ENCODE data around the gene CCDC24.

CCDC24 gene

GRCh38 chr1:43953361-43953760, 38.0 kb upstream of the CCDC24 start:
- Histone ChIP-seq H3K27ac (ENCODE audit: low read depth, low read length) (no peak overlapping the region), H2BK15ac (replicated peaks; ENCODE audit: low read depth) (no peak overlapping the region), H3K9ac (ENCODE audit: low read length) (no peak overlapping the region), H4K5ac (ENCODE audit: low read length) (no peak overlapping the region), H2BK5ac (ENCODE audit: low read length) (no peak overlapping the region), H3K36me3 (ENCODE audit: control insufficient read depth, insufficient read depth, low read length) (no peaks in the 10 kb centered on the region), H3K79me1 (ENCODE audit: low read length) (peaks cover under 1% of the 10 kb centered on the region), H4K8ac (ENCODE audit: low read depth, low read length) (no peak overlapping the region), H3K4me2 (ENCODE audit: low read length) (no peak overlapping the region), H2AK5ac (ENCODE audit: low read length) (no peak overlapping the region), H3K4me3 (ENCODE audit: low read length) (no peak overlapping the region), H3K4ac (ENCODE audit: low read depth, low read length) (no peak overlapping the region), H3K23ac (ENCODE audit: low read length) (no peak overlapping the region), H3K4me1 (ENCODE audit: control insufficient read depth, low read depth, low read length) (no peaks in the 10 kb centered on the region), H3K79me2 (ENCODE audit: control insufficient read depth, insufficient read depth, low read length) (no peaks in the 10 kb centered on the region), H3K18ac (ENCODE audit: low read length) (no peak overlapping the region), H2BK120ac (ENCODE audit: low read depth, low read length) (no peak overlapping the region), H3K56ac (ENCODE audit: low read length) (no peak overlapping the region), H3K27me3 (ENCODE audit: insufficient read depth, low read length, poor library complexity) (no peaks in the 10 kb centered on the region)
- DNase-seq = no peak
- no CpG with 5 or more reads among the region's 3 CpGs for WGBS (ENCODE audit: extremely low coverage, insufficient coverage, low lambda C conversion rate)

- H2AK5ac ChIP-seq (ENCODE audit: low read length) = no peak overlapping the region
- no peaks in the 10 kb centered on the region for H3K36me3 ChIP-seq (ENCODE audit: control insufficient read depth, insufficient read depth, low read length)
- H2BK120ac ChIP-seq (ENCODE audit: low read depth, low read length) = no peak overlapping the region
- H4K8ac ChIP-seq (ENCODE audit: low read depth, low read length) = no peak overlapping the region
- H3K56ac ChIP-seq (ENCODE audit: low read length) = no peak overlapping the region
- H3K79me1 ChIP-seq (ENCODE audit: low read length) = no peaks in the 10 kb centered on the region
- H3K18ac ChIP-seq (ENCODE audit: low read length) = no peak overlapping the region
- no peak overlapping the region for H3K27ac ChIP-seq (ENCODE audit: low read depth, low read length)
- H3K9ac ChIP-seq (ENCODE audit: low read length) = no peak overlapping the region
- no peak overlapping the region for H3K4ac ChIP-seq (ENCODE audit: low read depth, low read length)
- no peak overlapping the region for H4K5ac ChIP-seq (ENCODE audit: low read length)
- H2BK15ac ChIP-seq (replicated peaks; ENCODE audit: low read depth) = no peak overlapping the region
- no peak overlapping the region for H3K4me2 ChIP-seq (ENCODE audit: low read length)
- no peaks in the 10 kb centered on the region for H3K27me3 ChIP-seq (ENCODE audit: insufficient read depth, low read length, poor library complexity)
- no peak overlapping the region for H3K23ac ChIP-seq (ENCODE audit: low read length)
- no peak overlapping the region for H2BK5ac ChIP-seq (ENCODE audit: low read length)
- no peaks in the 10 kb centered on the region for H3K79me2 ChIP-seq (ENCODE audit: control insufficient read depth, insufficient read depth, low read length)
- H3K4me3 ChIP-seq (ENCODE audit: low read length) = no peak overlapping the region
- no peaks in the 10 kb centered on the region for H3K4me1 ChIP-seq (ENCODE audit: control insufficient read depth, low read depth, low read length)
- no peak for DNase-seq
- no CpG with 5 or more reads among the region's 5 CpGs for WGBS (ENCODE audit: extremely low coverage, insufficient coverage, low lambda C conversion rate)
Measured at GRCh38 chr1:43954036-43954435, 37.4 kb upstream of the CCDC24 start.

DNA sequence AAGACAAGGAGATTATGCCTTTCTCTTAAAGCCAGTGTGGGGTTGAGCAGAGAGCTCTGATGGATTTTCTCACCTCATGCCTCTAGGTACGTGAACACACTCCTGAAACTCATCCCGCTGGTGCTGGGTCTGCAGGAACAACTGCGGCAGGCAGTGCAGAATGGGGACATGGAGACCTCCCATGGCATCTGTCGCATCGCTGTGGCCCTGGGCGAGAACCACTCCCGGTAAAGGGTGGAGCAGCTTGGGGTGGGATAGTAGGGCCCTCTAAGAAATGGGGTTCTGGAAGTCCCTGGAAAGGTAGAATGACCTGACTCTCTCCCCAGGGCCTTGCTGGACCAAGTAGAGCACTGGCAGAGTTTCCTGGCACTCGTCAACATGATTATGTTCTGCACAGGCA, 35.2 kb upstream of the CCDC24 start:
- Histone ChIP-seq H2BK120ac (ENCODE audit: low read depth, low read length) (no peak overlapping the region), H3K27me3 (ENCODE audit: insufficient read depth, low read length, poor library complexity) (no peaks in the 10 kb centered on the region), H4K5ac (ENCODE audit: low read length) (no peak overlapping the region), H3K4me3 (ENCODE audit: low read length) (no peak overlapping the region), H3K4me2 (ENCODE audit: low read length) (no peak overlapping the region), H3K23ac (ENCODE audit: low read length) (no peak overlapping the region), H3K79me2 (ENCODE audit: control insufficient read depth, insufficient read depth, low read length) (no peaks in the 10 kb centered on the region), H3K27ac (ENCODE audit: low read depth, low read length) (no peak overlapping the region), H4K8ac (ENCODE audit: low read depth, low read length) (no peak overlapping the region), H3K36me3 (ENCODE audit: control insufficient read depth, insufficient read depth, low read length) (no peaks in the 10 kb centered on the region), H3K4ac (ENCODE audit: low read depth, low read length) (no peak overlapping the region), H3K56ac (ENCODE audit: low read length) (no peak overlapping the region), H2BK5ac (ENCODE audit: low read length) (no peak overlapping the region), H2AK5ac (ENCODE audit: low read length) (no peak overlapping the region), H3K9ac (ENCODE audit: low read length) (no peak overlapping the region), H2BK15ac (replicated peaks; ENCODE audit: low read depth) (no peak overlapping the region), H3K4me1 (ENCODE audit: control insufficient read depth, low read depth, low read length) (no peaks in the 10 kb centered on the region), H3K79me1 (ENCODE audit: low read length) (no peaks in the 10 kb centered on the region), H3K18ac (ENCODE audit: low read length) (no peak overlapping the region)
- WGBS (ENCODE audit: extremely low coverage, insufficient coverage, low lambda C conversion rate) = no CpG with 5 or more reads among the region's 8 CpGs
- DNase-seq = no peak

DNA sequence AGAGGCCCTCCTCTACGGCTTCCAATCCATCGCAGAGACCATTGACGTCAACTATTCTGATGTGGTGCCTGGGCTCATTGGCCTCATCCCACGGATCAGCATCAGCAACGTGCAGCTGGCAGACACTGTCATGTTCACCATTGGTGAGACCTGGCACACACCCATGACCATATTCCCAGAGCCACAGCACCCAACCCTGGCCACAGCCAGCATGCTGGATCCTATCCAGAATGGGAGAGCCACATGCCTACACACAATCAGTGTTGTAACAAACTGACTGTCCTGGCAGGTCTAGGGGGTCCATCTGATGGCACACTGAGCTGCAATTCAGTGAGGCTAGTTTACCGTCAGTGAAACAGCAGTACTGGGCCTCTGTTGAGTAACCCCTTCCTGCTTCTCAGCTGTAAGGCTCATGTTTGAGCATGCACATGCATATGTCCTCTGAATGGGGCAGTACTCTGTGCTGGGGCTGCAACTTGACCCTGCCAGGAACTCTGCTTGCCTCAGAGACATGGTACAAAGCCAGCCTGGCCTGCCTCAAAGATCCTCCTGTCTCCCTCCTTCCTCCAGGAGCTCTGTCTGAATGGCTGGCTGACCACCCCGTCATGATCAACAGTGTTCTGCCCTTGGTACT, 33.9 kb upstream of the CCDC24 start:
- H4K8ac ChIP-seq (ENCODE audit: low read depth, low read length) = no peak overlapping the region
- H2BK120ac ChIP-seq (ENCODE audit: low read depth, low read length) = no peak overlapping the region
- H4K5ac ChIP-seq (ENCODE audit: low read length) = no peak overlapping the region
- H3K79me2 ChIP-seq (ENCODE audit: control insufficient read depth, insufficient read depth, low read length) = no peaks in the 10 kb centered on the region
- H3K56ac ChIP-seq (ENCODE audit: low read length) = no peak overlapping the region
- no peak overlapping the region for H3K4ac ChIP-seq (ENCODE audit: low read depth, low read length)
- H3K79me1 ChIP-seq (ENCODE audit: low read length) = no peaks in the 10 kb centered on the region
- H3K4me3 ChIP-seq (ENCODE audit: low read length) = no peak overlapping the region
- H2AK5ac ChIP-seq (ENCODE audit: low read length) = no peak overlapping the region
- WGBS (ENCODE audit: extremely low coverage, insufficient coverage, low lambda C conversion rate) = no CpG with 5 or more reads among the region's 7 CpGs
- no peaks in the 10 kb centered on the region for H3K27me3 ChIP-seq (ENCODE audit: insufficient read depth, low read length, poor library complexity)
- no peak for DNase-seq
- no peak overlapping the region for H3K9ac ChIP-seq (ENCODE audit: low read length)
- no peak overlapping the region for H2BK5ac ChIP-seq (ENCODE audit: low read length)
- no peak overlapping the region for H3K4me2 ChIP-seq (ENCODE audit: low read length)
- H3K36me3 ChIP-seq (ENCODE audit: control insufficient read depth, insufficient read depth, low read length) = peaks cover 1% of the 10 kb centered on the region
- no peak overlapping the region for H3K23ac ChIP-seq (ENCODE audit: low read length)
- H3K4me1 ChIP-seq (ENCODE audit: control insufficient read depth, low read depth, low read length) = no peaks in the 10 kb centered on the region
- H3K18ac ChIP-seq (ENCODE audit: low read length) = no peak overlapping the region
- H2BK15ac ChIP-seq (replicated peaks; ENCODE audit: low read depth) = no peak overlapping the region
- H3K27ac ChIP-seq (ENCODE audit: low read depth, low read length) = no peak overlapping the region

- H3K23ac ChIP-seq (ENCODE audit: low read length) = no peak overlapping the region
- H3K79me2 ChIP-seq (ENCODE audit: control insufficient read depth, insufficient read depth, low read length) = no peaks in the 10 kb centered on the region
- H3K56ac ChIP-seq (ENCODE audit: low read length) = no peak overlapping the region
- no peaks in the 10 kb centered on the region for H3K27me3 ChIP-seq (ENCODE audit: insufficient read depth, low read length, poor library complexity)
- H3K4me2 ChIP-seq (ENCODE audit: low read length) = no peak overlapping the region
- DNase-seq = no peak
- H3K4me1 ChIP-seq (ENCODE audit: control insufficient read depth, low read depth, low read length) = no peaks in the 10 kb centered on the region
- H3K79me1 ChIP-seq (ENCODE audit: low read length) = no peaks in the 10 kb centered on the region
- H4K5ac ChIP-seq (ENCODE audit: low read length) = no peak overlapping the region
- no peak overlapping the region for H3K4me3 ChIP-seq (ENCODE audit: low read length)
- H4K8ac ChIP-seq (ENCODE audit: low read depth, low read length) = no peak overlapping the region
- H2BK120ac ChIP-seq (ENCODE audit: low read depth, low read length) = no peak overlapping the region
- no peak overlapping the region for H3K18ac ChIP-seq (ENCODE audit: low read length)
- H2AK5ac ChIP-seq (ENCODE audit: low read length) = no peak overlapping the region
- WGBS (ENCODE audit: extremely low coverage, insufficient coverage, low lambda C conversion rate) = no CpG with 5 or more reads among the region's 9 CpGs
- H3K27ac ChIP-seq (ENCODE audit: low read depth, low read length) = no peak overlapping the region
- H3K4ac ChIP-seq (ENCODE audit: low read depth, low read length) = no peak overlapping the region
- H2BK15ac ChIP-seq (replicated peaks; ENCODE audit: low read depth) = no peak overlapping the region
- H2BK5ac ChIP-seq (ENCODE audit: low read length) = no peak overlapping the region
- no peak overlapping the region for H3K9ac ChIP-seq (ENCODE audit: low read length)
- peaks cover 1% of the 10 kb centered on the region for H3K36me3 ChIP-seq (ENCODE audit: control insufficient read depth, insufficient read depth, low read length)
Measured at GRCh38 chr1:43958351-43959255, 32.8 kb upstream of the CCDC24 start.

All from mesendoderm (in vitro differentiated cells).